Cortex of kidney (tissue), 1 donor: Measurements from ENCODE around the gene MEX3A.
"Not testable (repeated sequence)": the region's sequence is repeated elsewhere in the genome, so short reads cannot be mapped to it uniquely, and the experiment has no call there.

Experiments used
- DNase-seq: peaks from one replicate; lab custom pipeline; 2025; lab: John Stamatoyannopoulos, UW

Gene MEX3A

DNA sequence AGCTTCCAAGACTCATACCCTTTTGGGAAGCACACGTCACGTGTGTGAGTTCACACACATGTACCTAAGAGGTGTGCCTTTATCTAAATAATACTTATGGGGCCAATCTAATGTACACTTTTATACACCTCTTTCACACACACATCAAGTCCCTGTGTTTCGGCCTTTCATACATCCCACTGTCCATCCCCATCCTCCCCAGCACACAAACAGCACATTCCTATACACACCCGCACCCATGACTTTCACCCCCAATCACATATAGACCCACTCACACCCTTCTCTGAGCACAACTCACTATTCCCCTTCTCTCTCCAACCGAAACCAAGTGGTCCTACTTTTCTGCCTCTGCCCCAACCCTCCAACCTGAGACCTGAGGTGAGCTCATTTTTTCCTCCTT is 3.5 kb downstream of the MEX3A start:
- DNase-seq: no peak

DNA sequence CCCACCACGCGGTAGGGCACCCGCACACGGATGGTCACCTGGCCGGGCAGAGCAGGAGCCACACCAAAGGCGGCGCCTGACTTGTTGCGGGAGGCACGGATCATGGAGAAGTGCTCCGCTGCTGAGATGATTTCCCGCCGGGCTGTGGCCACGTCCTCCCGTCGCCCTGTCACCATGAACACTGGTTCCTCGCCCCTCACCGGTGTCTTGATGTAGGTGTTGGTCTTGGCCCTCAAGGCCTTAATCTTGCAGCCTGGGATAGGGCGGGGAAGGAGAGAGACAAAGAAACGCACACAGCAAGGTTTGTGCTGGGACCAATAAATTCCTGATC is 4.9 kb downstream of the MEX3A start:
- no peak for DNase-seq

DNA sequence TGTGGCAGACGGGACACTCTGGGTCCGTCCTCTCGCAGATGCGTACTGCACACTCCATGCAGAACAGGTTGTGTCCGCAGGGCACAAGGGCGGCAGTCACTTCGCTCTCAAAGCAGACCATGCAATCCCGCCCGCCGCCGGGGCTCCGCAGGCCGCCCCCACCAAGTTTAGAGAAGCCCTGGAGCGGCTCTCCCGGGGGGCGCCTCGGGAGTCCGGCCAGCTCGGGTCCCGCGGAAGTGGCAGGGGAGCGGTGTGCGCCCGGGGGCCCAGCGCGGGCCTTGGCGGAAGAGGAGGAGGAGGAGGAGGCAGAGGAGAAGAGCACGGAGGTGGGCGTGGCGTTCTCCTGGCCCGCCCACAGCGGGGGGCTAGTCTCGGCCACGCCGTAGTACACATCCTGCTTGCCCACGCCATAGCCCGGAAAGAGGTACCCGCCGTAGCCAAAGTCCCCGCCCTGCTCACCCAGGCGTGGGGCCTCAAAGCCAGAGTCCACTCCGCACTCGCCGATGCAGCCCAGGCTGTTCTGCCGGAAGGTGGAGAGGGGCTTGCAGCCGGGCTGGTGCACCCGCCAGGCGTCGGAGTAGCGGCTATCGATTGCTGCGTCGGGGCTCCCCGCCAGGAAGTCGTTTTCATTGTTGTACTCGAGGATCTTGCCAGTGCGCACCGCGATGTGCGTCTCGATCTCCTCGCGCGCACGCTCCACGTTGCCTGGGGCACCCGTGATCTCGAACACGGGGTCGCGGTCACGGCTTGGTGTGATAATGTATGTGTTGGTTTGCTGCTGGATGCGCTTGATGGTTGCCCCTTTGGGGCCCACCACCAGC is 5.4 kb downstream of the MEX3A start:
- no peak for DNase-seq

DNA sequence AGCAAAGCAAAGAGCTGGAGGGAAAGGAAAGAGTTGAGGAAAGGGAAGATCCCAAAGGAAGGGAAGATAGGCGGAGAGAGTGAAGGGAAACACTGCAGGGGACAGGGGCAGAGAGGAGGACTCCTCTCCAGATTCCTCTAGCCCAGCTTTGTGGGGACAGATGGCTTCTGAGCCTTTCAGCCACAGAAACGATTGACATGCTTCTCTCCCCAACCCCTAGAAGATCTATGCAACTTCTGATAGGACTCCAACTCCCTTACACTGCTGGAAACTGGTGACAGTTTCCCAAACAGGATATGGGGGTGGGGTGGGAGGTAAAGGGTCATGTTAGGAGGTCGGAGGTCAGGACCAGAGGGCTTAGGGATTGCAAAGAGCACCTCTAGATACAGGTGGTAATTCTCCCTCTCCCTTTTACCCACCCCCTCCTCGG is 6.5 kb downstream of the MEX3A start:
- no peak for DNase-seq

DNA sequence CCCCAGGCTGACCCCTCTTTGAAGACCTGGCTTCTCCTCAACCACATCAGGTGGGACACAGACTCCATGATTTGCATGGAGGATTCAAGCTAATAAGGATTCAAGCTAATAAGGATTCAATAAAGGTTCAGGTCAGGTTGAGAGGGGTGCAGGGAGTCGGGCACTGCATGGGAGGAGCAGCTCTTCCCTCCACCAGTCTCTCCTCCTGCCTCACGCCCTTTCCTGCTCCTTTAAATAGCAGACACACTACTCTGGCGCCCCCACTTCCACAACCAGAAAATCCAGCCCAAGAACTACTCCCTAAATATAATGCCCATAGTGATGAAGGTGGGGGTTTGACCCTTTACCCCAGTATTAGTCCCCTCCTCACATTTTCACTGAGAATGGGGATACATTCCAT is 7.1 kb downstream of the MEX3A start:
- no peak for DNase-seq

DNA sequence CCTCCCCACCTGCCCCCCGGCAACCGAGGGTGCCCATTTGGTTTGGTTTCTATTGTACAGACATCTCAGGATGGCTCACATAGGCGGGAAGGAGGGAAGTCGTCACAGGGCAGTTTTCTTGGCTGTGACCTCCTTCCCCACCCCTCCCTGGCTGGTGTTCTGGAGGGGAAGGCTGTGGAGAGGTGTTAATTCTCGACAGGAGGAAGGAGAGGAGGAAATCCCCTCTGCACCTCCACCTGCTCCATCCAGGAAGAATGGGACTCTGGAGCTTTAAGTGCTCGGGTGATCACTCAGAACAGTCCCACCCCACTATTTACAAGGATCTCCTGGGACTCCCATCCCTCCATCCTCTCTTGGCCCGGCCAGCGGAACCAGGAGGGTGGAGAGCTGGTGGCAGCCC is 7.6 kb downstream of the MEX3A start:
- DNase-seq: no peak

DNA sequence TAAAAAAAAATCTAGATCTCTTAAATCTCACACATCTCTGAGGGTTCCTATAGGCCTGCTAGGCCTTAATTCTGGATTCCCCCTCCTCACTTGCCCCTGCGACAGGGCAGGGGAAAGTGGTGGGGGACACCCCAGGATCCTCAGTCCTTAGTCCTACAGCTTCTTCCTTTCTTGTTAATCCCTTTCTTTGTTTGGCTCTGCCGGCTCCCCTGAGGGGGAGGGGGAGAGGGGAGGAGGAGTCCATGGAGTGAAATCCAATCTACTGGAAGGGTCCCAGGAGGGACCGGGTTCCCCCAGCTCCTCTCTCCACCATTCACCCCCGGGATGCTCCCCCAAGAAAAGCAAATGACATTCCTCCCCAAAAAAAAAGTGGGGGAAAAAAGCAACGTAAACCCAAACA is 8.5 kb downstream of the MEX3A start:
- no peak for DNase-seq

DNA sequence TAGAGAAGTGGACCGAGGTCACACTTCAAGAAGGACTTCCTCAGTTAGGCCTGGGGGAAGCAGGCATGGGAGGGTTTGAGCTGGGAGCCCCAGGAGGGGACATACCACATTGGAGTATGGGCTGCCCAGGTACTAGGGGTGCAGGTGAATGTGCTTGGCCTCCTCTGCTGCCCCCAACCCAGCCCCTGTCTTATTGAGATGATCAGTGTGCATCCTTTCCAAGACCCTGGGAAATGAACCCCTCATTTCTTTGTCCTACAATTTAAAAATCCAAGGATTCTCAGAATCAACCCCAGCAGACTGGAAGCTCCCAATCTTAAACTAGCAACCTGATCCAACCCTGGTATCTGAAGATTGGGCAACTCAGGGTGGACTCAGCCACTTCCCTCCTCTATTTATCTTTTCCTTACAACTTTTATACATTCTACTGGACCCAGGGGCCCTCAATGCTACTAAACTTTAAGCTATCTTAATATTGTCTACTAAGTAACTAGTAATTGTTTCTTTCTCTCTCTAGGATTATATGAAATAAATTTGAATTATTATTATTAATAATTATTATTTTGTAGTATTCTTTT is 9.1 kb downstream of the MEX3A start:
- DNase-seq: no peak

DNA sequence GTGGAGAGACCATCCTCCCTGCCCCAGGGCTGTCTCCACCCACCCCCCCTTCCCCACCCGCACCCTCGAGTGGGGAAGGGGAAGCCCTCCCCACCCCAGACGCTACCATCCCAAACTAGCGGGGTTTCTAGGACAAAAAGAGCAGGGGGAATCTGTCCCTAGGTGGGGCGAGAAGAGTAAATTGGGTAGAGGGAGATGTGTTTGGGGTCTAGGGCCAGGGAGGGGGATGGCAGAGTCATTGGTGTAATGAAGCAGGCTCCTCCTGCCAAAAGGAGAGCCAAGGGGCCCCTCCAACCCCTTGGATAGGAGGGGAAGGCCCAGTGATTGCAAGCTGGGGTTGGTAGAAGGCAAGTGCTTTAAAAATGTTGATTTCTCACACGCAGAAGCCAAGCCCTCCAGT is 10.0 kb downstream of the MEX3A start:
- no peak for DNase-seq

DNA sequence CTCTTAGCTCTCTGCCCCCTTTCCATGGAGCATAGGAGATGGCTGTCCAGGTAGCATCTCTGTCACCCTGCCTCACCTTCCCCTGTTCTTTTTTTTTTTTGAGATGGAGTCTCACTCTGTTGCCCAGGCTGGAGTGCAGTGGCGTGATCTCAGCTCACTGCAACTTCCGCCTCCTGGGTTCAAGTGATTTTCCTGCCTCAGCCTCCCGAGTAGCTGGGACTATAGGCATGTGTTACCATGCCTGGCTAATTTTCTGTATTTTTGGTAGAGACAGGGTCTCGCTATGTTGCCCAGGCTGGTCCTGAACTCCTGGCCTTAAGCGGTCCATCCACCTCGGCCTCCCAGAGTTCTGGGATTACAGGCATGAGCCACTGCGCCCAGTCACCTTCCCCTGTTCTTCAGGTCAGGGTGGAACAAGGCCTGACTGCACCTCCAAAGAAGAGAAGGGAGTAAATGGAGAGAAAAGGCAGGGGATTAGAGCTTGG is 10.9 kb downstream of the MEX3A start:
- DNase-seq: not testable (repeated sequence)

DNA sequence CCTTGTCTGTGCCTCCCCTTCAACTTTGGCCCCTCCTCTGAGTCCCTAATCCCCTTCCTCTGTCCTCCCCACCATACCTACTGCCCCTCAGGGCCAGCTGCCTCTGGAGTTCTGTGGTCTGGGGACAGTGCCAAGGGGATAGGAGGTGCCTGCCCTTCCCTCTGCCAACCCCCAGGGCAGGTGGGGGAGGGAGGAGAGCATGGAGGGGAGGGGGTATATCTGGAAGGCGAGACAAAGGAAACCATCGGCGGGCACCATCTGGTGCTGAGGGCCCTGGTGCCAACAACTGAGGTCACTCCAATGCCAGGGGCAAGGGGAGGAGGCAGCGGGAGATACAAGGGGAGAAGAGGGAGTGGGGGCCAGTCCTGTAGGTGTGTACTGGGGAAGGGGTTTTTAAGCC is 11.7 kb downstream of the MEX3A start:
- no peak for DNase-seq

DNA sequence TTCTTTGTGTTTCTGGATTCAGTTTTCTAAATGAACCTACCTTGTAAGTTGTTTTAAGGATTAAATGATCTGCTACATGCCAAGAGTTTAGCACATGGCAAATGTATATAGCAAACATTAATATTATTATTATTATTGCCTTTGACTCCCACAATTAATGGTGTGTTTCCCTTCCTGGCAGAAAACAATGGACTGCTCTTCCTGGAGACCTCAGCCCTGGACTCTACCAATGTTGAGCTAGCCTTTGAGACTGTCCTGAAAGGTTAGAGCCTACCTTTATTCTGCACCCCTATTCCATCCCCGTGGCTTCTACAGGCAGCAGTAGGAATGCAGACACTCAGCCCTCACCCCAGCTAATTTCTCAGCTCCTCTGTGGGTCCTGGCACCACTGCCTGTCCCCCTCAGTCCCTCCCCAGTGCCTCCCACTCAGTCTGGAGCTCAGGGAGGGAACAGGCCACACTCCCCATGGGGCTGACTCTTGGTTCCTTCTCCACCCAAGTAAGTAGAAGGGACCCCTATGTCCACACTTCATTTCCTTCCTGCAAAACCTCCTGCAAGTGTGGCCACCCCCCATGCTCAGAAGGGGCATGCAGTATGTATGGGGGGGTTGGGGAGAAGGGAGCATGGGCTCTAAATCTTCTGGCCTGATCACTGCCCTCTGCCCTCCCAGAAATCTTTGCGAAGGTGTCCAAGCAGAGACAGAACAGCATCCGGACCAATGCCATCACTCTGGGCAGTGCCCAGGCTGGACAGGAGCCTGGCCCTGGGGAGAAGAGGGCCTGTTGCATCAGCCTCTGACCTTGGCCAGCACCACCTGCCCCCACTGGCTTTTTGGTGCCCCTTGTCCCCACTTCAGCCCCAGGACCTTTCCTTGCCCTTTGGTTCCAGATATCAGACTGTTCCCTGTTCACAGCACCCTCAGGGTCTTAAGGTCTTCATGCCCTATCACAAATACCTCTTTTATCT is 12.5 kb downstream of the MEX3A start:
- DNase-seq: no peak

DNA sequence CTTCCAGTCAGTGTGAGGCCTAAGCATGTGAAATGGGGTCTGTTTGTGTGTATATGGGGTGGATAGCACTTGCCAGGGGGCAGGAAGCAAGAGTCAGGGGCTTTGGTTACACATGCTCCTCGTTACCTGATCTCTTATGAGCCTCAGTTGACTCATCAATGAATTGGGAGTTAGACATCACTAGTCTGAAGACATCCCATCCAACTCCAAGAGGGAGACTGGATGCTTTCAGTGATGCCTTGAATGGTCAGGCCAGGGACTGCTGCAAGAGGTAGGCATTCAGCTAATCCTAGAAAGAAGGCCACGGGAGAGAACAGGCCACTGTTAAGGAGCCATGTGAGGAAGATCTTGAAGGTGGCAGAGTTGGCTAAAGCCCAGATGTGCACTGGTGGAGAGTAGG is 15.0 kb downstream of the MEX3A start:
- DNase-seq: no peak

DNA sequence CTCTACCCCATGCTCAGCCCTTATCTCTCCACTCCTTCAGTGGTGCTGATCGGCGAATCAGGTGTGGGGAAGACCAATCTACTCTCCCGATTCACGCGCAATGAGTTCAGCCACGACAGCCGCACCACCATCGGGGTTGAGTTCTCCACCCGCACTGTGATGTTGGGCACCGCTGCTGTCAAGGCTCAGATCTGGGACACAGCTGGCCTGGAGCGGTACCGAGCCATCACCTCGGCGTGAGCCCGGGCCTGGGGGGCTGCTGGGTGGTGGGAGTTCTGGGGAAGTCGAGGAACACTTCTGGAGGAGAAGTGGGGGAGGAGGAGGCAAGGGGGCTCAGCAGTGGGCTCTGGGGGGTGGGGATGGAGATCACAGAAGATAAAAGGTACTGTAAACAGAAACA is 16.4 kb downstream of the MEX3A start:
- no peak for DNase-seq

DNA sequence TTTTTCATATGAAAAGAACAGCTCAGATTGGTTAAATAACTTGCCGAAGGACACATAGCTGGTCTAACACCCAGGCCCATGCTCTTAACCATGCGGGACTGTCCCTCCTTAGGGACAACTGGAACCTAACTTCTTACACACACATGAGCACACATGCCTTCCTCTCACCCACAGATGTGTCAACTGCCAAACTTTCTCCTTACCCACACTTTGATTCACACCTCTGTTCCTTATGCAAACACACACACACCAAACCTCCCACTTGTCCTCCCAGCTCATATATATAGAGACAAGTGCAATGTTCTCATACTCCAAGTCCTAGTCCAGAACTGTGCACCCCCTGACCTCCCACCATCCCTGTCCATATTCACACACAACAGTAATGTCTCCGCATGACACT is 17.1 kb downstream of the MEX3A start:
- no peak for DNase-seq

DNA sequence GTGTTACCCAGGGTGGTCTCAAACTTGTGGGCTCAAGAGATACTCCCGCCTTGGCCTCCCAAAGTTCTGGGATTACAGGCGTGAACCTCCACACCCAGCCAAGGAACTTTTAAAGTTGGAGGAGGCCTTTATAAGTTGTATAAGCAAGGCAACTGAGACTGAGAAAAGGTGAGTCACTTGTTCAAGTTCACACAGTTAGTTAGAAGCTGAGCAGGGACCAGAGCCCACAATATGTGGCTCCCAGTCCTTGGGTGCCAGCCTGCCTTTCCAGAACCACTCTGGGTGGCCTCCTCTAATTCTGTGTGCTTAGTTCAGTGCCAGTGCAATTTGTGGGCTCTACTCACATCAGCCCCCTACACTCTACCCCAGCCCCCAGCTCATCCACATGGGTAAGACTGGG is 17.6 kb downstream of the MEX3A start:
- DNase-seq: no peak

DNA sequence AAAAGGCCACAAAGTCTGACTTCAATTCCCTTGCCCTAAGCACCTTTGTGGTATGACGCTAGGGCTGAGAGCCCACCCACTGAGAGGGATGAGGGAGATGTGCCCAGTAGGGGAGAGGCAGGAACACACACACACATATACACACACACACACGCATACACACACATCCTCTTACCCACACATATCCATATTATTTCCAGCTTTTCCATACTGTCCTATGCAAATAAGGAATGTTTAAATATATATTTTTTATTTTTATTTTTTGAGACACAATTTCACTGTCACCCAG is 18.3 kb downstream of the MEX3A start:
- DNase-seq: no peak

DNA sequence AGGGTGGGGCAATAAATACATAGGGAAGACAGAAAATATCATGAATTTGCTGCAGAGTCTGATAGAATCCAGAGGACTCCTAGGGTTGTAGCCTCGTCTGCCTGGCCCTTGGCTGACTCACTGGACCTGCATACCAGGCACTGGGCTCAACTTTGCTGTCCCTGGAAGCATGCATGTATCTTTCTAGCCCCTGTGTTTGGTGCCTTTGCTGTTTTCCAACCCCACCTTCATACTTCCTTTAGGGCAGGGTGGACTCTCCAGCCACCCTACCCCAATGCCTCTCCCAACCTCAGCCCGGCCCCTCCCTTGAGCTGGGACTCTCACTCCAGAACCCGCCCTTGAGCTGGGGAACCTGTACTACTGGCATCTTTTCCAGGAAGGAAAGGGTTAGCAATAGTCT is 20.1 kb downstream of the MEX3A start:
- DNase-seq: no peak

DNA sequence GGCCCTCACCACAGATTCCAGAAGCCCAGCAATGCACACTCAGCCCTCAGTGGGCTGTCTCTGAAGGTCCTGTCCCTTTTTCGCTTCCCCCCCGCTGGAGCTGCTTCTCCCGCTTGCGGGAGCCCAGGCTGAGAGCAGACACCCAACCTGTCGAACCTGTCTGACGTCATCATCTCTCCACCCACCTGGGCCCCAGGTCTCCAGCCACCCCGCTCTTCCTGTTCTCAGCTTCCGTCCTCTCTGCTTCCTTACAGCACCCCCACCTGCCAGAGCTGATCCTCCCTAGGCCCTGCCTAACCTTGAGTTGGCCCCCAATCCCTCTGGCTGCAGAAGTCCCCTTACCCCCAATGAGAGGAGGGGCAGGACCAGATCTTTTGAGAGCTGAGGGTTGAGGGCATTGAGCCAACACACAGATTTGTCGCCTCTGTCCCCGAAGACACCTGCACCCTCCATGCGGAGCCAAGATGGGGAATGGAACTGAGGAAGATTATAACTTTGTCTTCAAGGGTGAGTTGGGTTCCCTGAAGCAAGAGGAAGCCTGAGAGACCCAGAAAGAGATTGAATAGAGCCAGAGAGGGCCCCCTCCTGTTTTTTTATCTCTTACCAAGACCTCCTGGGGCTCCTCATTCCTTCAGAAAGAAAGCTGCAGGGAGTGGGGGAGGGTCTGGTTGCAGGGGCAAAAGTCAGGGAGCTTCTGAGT is 21.2 kb downstream of the MEX3A start, which contains the start of gene RAB25:
TSS of gene RAB25 (plus strand) at position 224 of the 700 bp plus-strand sequence. CDS start at position 465, 241 bp downstream.
- DNase-seq: no peak

DNA sequence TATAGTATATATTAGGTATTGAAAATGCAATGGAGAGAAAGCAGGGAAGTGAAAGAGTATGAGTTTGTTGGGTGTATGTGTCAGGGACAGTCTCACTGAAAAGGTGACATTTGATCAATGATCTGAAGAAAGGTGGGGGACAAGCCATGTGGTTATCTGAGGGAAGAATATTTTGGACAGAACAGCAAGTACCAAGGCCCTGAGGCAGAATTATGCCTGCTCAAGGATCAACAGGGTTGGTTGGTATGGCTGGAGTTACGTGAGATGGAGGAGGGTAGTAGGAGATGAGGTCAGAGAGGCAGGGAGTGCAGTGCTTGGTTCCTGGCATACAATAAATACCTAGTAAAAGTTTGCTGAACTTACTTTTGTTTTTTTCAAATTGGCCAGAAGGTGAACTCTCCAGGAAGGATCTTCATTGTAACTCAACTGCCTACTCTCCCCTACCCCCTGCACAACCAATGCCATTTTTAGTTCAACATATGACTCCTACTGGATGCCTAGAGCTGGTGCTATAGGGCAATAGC is 25.9 kb downstream of the MEX3A start:
- DNase-seq: no peak

DNA sequence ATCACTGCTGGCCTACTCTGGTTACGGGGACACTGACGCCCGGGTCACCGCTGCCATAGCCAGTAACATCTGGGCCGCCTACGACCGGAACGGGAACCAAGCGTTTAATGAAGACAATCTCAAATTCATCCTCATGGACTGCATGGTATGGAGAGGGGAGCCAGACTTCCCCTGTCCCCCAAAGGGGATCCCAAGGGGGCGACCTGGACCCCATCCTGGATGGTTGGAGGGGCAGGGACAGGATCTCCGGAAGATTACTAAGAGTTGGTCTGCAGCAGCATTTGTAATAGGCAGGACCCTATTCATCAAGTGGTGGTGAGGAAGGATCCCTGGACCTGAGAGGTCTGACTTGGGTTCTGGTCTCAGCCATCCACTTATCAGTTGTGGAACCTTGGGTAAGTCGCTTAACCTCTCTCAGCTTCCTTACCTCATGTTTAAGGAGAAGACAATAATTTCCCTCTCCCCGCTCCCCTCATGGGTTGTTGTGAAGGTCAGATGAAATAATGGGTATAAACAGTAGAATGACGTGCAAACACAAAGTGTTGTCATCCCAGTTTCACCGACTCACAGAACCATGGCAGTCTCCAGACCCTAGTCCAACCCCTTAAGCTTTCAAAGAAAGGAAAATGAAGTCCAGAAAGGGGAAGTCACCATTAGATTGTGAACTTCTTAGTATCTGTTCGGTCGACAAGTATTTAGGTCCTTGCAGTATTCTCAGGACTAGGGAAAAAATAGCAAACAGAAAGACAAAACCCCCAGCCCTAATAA is 26.8 kb downstream of the MEX3A start:
- no peak for DNase-seq
